WTC11 (cell line): Measurements from ENCODE around the gene DGCR2.

Experiments used
- ATF2 ChIP-seq: sonication (generic); formaldehyde crosslinking; IDR thresholded peaks from 2 replicates; pipeline ENCODE4 v1.8.1; 2022; ENCODE audit warnings: low read depth, missing genetic modification reagents, borderline replicate concordance
- CTCF ChIP-seq: fragments of 200-600 bp; IDR thresholded peaks from 2 replicates; pipeline ENCODE4 v1.8.0; 2022; ENCODE audit warnings: antibody characterized with exemption
- FOXJ3 ChIP-seq: sonication (generic); formaldehyde crosslinking; IDR thresholded peaks from 2 replicates; pipeline ENCODE4 v1.9.0; 2021; ENCODE audit warnings: missing genetic modification reagents, mild to moderate bottlenecking, borderline replicate concordance
- FOXP1 ChIP-seq: sonication (generic); formaldehyde crosslinking; IDR thresholded peaks from 2 replicates; pipeline ENCODE4 v1.8.0; 2022; ENCODE audit warnings: missing genetic modification reagents, mild to moderate bottlenecking, moderate library complexity, borderline replicate concordance
- HMGA2 ChIP-seq: fragments of 250-450 bp; sonication (Bioruptor Pico); IDR thresholded peaks from 2 replicates; pipeline ENCODE4 v1.4.0; 2021; ENCODE audit warnings: mild to moderate bottlenecking, moderate library complexity
- MAX ChIP-seq: sonication (generic); formaldehyde crosslinking; IDR thresholded peaks from 2 replicates; pipeline ENCODE4 v1.8.0; 2022; ENCODE audit warnings: mild to moderate bottlenecking, missing genetic modification reagents
- NFE2L1 ChIP-seq: sonication (generic); formaldehyde crosslinking; IDR thresholded peaks from 2 replicates; pipeline ENCODE4 v1.8.1; 2023; ENCODE audit warnings: missing genetic modification reagents
- PRDM15 ChIP-seq: sonication (generic); formaldehyde crosslinking; IDR thresholded peaks from 2 replicates; pipeline ENCODE4 v1.8.0; 2022; ENCODE audit warnings: missing genetic modification reagents
- TEAD4 ChIP-seq: sonication (generic); formaldehyde crosslinking; IDR thresholded peaks from 2 replicates; pipeline ENCODE4 v1.8.0; 2022; ENCODE audit warnings: mild to moderate bottlenecking, missing genetic modification reagents
- ZNF263 ChIP-seq: sonication (generic); formaldehyde crosslinking; IDR thresholded peaks from 2 replicates; pipeline ENCODE4 v1.8.1; 2022; ENCODE audit warnings: low read depth, mild to moderate bottlenecking, moderate library complexity, missing genetic modification reagents

- no peak for TF ChIP-seq PRDM15
- no peak for TF ChIP-seq HMGA2
- no peak for TF ChIP-seq FOXP1 (CRISPR knock-in tag)
- no peak for TF ChIP-seq CTCF
- no peak for TF ChIP-seq MAX (CRISPR knock-in tag)
- no peak for TF ChIP-seq ATF2 (CRISPR knock-in tag)
- no peak for TF ChIP-seq NFE2L1 (CRISPR knock-in tag)
- TF ChIP-seq ZNF263 (CRISPR knock-in tag): no peak
- TF ChIP-seq FOXJ3 (CRISPR knock-in tag): no peak
- no peak for TF ChIP-seq TEAD4 (CRISPR knock-in tag)
Observed at GRCh38 chr22:19039448-19039780, 82.8 kb downstream of the DGCR2 start.
